ENCODE results near the gene BOC. TPM values are rescaled to one million over a fixed set of nuclear protein-coding genes. Genes with fewer than 3 reads are reported as not detected.
A peak's percentile ranks its signal among the peaks of the same experiment; 100 is the strongest.

Gene BOC
- total and polyA plus RNA-seq, 2 donors (not counting 3 experiments of a cell fraction or from before 2014, with no cell fraction given) = 0.07 TPM; not detected in 1

DNA sequence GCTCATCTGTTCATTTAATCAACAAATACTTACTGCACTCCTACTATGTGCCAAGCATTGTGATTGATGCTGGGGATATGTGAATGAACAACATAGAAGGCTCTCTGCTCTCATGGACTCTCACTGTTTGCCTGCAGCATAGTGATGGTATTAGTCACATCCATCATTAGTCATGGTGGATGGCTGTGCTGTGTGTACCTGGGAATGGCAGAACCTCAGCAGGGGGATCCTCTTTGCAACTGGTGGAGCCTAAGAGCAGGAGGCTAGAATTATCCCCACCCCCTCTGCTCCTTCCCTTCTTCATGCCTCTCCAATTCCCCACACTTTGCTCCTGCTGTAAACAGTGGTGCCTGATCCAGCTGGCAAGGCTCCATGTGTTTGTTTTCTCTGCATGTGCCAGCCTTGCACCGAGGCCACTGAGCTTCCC lies 20.5 kb downstream of the BOC start:
- H3K9ac ChIP-seq (replicated peaks; ENCODE audit: extremely low read depth, insufficient read depth, low read length) = no peak overlapping the region
- FAIRE-seq (peak; percentile 83), DNase-seq (ENCODE audit: low read depth, low spot score) (peak; percentile 24)
- dilution Hi-C loops (cut with MboI; ENCODE audit: extremely low pct_ligation_motif_present, low sequenced_read_pairs) (no loop called here), intact Hi-C loops (cut with micrococcal nuclease) (no loop called here)
- H3K27me3 ChIP-seq (ENCODE audit: control insufficient read depth in 2 of 2, insufficient read depth in 2 of 2, low read length in 2 of 2) = peaks cover 0 to 1% of the 10 kb centered on the region in 2 experiments
- no peak overlapping the region for H3K4me2 ChIP-seq (ENCODE audit: insufficient read depth, low read length)
- BruUV-seq (replicated peaks) = no TSS peak
- POLR2A ChIA-PET = no interaction called here
- no peaks in the 10 kb centered on the region for H3K9me3 ChIP-seq (replicated peaks; ENCODE audit: control insufficient read depth, insufficient read depth, low read length)
- H2AFZ ChIP-seq (ENCODE audit: low read depth, low read length) = no peak overlapping the region
- H4K20me1 ChIP-seq (replicated peaks; ENCODE audit: control insufficient read depth, extremely low read depth, insufficient read depth, low read length) = no peaks in the 10 kb centered on the region
- no peaks in the 10 kb centered on the region for H3K4me1 ChIP-seq (ENCODE audit: control insufficient read depth, extremely low read depth, insufficient read depth, low read length)
- H3K27ac ChIP-seq (ENCODE audit: insufficient read depth, low read depth, low read length) = no peak overlapping the region
- no peaks in the 10 kb centered on the region for H3K9me1 ChIP-seq (replicated peaks; ENCODE audit: control insufficient read depth, extremely low read depth, insufficient read depth, low read length)
- no peak overlapping the region for H3K4me3 ChIP-seq (replicated peaks in 1 of 3; ENCODE audit: insufficient read depth in 1 of 3, low read depth in 1 of 3, low read length in 3 of 3)
- no peaks in the 10 kb centered on the region for H3K36me3 ChIP-seq (ENCODE audit: control insufficient read depth in 2 of 2, extremely low read depth in 1 of 2, insufficient read depth in 2 of 2, low read length in 2 of 2)
- TF ChIP-seq POLR2AphosphoS5 (IDR thresholded peaks at IDR 0.05; ENCODE audit: insufficient read depth, low read depth, low read length) = no peak
- peak; percentile 61 for TF ChIP-seq FOS (IDR thresholded peaks at IDR 0.05; ENCODE audit: borderline replicate concordance, insufficient read depth, low read length)
- CTCF ChIA-PET = no interaction called here
- H3K79me2 ChIP-seq (ENCODE audit: control insufficient read depth, insufficient read depth, low read length) = no peaks in the 10 kb centered on the region

DNA sequence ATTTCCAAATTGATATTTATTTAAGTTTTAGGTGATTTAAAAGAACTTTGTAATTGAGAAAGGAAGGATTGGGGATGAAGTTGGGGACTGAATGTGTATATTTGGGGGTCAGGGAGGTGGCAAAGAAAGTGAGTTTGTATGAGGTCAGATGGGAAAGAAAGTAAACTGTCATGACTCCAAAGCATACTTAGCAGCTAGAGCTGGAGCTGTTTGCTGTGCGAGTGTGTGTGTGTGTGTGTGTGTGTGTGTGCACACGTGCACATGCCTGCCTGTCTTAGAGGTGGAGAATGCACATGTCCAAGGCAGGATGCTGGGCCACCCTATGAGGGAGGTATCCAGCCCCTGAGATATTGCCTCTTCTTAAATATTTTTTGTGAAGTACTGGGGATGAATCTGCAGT lies 21.0 kb downstream of the BOC start:
- Histone ChIP-seq H3K4me2 (ENCODE audit: insufficient read depth, low read length) (no peak overlapping the region), H3K27ac (ENCODE audit: insufficient read depth, low read depth, low read length) (no peak overlapping the region), H3K27me3 (ENCODE audit: control insufficient read depth in 2 of 2, insufficient read depth in 2 of 2, low read length in 2 of 2) (peaks cover 0 to 4% of the 10 kb centered on the region in 2 experiments), H3K4me1 (ENCODE audit: control insufficient read depth, extremely low read depth, insufficient read depth, low read length) (no peaks in the 10 kb centered on the region), H3K9me3 (replicated peaks; ENCODE audit: control insufficient read depth, insufficient read depth, low read length) (no peaks in the 10 kb centered on the region), H3K79me2 (ENCODE audit: control insufficient read depth, insufficient read depth, low read length) (no peaks in the 10 kb centered on the region), H3K36me3 (ENCODE audit: control insufficient read depth in 2 of 2, extremely low read depth in 1 of 2, insufficient read depth in 2 of 2, low read length in 2 of 2) (no peaks in the 10 kb centered on the region), H2AFZ (ENCODE audit: low read depth, low read length) (no peak overlapping the region), H3K9ac (replicated peaks; ENCODE audit: extremely low read depth, insufficient read depth, low read length) (no peak overlapping the region), H3K9me1 (replicated peaks; ENCODE audit: control insufficient read depth, extremely low read depth, insufficient read depth, low read length) (no peaks in the 10 kb centered on the region), H4K20me1 (replicated peaks; ENCODE audit: control insufficient read depth, extremely low read depth, insufficient read depth, low read length) (no peaks in the 10 kb centered on the region), H3K4me3 (replicated peaks in 1 of 3; ENCODE audit: insufficient read depth in 1 of 3, low read depth in 1 of 3, low read length in 3 of 3) (no peak overlapping the region)
- CTCF ChIA-PET = no interaction called here
- intact Hi-C loops (cut with micrococcal nuclease) (no loop called here), dilution Hi-C loops (cut with MboI; ENCODE audit: extremely low pct_ligation_motif_present, low sequenced_read_pairs) (no loop called here)
- BruUV-seq (replicated peaks) = no TSS peak
- TF ChIP-seq JUN (IDR thresholded peaks at IDR 0.05; ENCODE audit: borderline replicate concordance, insufficient read depth, insufficient read length, low read depth) (no peak), MYC (IDR thresholded peaks at IDR 0.05; ENCODE audit: low read depth, low read length) (no peak), POLR2AphosphoS5 (IDR thresholded peaks at IDR 0.05; ENCODE audit: insufficient read depth, low read depth, low read length) (no peak), FOS (IDR thresholded peaks at IDR 0.05; ENCODE audit: borderline replicate concordance, insufficient read depth, low read length) (no peak), POLR2A (IDR thresholded peaks at IDR 0.05; ENCODE audit: low read depth, low read length) (no peak), EZH2 (IDR thresholded peaks at IDR 0.05; ENCODE audit: borderline replicate concordance, low read depth, low read length, severe bottlenecking) (no peak), GATA2 (IDR thresholded peaks at IDR 0.05; ENCODE audit: insufficient read depth, insufficient read length, low read depth, low read length) (no peak)
- TF ChIP-seq, protein P1, sequence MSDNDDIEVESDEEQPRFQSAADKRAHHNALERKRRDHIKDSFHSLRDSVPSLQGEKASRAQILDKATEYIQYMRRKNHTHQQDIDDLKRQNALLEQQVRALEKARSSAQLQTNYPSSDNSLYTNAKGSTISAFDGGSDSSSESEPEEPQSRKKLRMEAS (IDR thresholded peaks at IDR 0.05; ENCODE audit: insufficient read depth, insufficient read length) = no peak
- TF ChIP-seq, protein P2, sequence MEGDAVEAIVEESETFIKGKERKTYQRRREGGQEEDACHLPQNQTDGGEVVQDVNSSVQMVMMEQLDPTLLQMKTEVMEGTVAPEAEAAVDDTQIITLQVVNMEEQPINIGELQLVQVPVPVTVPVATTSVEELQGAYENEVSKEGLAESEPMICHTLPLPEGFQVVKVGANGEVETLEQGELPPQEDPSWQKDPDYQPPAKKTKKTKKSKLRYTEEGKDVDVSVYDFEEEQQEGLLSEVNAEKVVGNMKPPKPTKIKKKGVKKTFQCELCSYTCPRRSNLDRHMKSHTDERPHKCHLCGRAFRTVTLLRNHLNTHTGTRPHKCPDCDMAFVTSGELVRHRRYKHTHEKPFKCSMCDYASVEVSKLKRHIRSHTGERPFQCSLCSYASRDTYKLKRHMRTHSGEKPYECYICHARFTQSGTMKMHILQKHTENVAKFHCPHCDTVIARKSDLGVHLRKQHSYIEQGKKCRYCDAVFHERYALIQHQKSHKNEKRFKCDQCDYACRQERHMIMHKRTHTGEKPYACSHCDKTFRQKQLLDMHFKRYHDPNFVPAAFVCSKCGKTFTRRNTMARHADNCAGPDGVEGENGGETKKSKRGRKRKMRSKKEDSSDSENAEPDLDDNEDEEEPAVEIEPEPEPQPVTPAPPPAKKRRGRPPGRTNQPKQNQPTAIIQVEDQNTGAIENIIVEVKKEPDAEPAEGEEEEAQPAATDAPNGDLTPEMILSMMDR (IDR thresholded peaks at IDR 0.05; ENCODE audit: extremely low read depth in 1 of 2, insufficient read depth in 1 of 2, low read depth in 1 of 2, low read length in 2 of 2) = no peak
- FAIRE-seq (no peak), DNase-seq (ENCODE audit: low read depth, low spot score) (no peak)
- POLR2A ChIA-PET = no interaction called here

All from endothelial cell of umbilical vein (primary cell).